SHP77 (cell line): ENCODE measurements around the gene MAZ.

Source experiments
- DNase-seq, 2 experiments: peaks; one replicate each; lab custom pipeline; 2025; lab: John Stamatoyannopoulos, UW

MAZ gene

DNA sequence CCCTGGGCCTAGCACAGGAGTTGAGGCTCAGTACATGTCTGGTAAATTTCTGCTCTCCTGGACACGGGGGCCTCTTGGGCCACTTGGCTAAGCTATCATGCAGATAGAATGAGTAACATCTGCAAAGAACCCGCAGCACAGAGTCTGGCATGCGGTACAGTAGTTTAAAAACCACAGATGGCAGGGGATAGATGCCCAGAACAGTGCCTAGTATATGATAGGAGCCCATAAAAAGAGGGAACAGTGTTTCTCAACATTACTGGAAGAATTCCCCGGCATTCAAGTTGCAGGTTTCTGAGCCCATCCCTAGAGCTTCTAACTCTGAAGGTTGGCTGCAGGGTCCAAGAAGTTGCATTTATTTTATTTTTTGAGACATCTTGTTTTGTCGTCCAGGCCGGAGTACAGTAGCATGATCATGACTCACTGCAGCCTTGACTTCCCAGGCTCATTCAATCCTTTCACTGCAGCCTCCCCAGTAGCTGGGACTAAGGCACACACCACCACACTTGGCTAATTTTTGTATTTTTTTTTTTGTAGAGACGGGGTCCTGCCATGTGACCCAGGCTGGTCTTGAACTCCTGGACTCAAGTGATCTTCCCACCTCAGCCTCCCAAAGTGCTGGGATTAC is 50.9 kb downstream of the MAZ start:
- no peak for DNase-seq

DNA sequence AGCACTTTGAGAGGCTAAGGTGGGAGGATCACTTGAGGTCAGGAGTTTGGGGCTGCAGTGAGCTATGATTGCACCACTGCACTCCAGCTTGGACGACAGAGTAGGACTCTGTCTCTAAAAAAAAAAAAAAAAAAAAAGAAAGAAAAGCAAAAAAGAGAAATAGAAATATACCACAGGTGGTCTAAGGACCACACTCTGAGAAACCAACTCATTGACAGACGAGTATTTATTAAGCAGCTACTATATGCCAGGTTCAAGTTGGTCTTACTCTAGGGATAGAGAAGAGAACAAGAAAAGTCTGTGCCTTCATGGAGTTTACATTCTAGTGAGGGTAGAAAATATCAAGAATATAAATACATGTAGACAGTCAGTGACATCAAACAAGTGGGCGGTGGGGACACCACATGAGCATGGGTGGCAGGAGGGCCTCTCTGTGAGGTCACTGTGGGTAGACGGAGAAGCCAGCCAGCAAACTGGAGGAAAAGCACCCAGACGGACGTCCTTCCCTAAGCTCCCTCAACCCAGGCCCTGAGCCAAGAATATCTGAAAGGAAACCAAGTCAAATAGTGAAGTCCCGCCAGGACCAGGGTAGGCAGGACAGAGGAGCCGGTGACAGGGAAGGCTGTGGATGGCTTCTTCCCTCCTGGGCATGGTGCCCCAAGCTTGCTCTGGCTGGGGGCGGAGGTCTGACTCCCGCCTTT is 52.0 kb downstream of the MAZ start:
- DNase-seq, result no peak

DNA sequence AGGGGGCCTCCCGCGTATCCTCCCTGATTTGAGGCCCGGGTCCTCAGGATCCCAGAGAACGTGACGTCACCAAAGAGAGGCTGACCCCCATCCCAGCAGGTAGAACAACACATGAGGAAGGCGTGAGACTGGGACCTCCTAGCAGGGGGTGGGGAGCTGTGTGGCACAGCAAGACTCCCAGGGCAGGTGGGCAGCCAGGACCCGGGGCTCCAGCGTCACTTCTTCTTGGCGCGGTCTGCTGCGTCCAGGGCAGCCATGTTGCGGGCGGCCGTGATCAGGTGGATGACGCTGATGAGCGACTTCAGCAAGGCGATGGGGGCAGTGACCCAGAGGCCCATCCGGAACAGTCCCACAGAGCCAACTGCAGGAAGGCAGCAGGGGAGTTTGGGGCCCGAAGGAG is 52.6 kb downstream of the MAZ start:
- DNase-seq, result no peak

DNA sequence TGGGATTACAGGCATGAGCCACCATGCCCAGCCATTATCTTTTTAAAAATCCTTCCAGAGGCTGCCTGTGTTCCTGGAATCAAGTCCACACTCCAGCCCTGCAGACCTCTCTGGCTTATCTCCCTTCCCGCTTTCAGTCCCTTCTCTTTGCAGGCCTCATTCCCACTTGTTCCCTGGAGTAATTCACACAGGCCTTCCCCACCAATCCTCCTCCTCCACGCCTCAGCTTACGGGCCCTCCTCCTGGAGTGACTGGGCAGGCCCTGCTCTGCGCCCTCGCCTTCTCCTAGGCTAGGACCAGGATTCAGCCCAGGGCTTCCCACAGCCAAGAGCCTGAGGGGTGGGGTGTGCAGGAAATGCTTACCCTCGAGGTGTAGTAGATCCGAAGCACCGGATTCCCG is 53.9 kb downstream of the MAZ start:
- DNase-seq, result no peak
